ENCODE data around the gene L3MBTL4. TPM values are rescaled to one million over a fixed set of nuclear protein-coding genes. Genes with fewer than 3 reads are reported as not detected.

L3MBTL4 gene
- total RNA-seq, 1 experiment from 2014 or later = 2.1 TPM

DNA sequence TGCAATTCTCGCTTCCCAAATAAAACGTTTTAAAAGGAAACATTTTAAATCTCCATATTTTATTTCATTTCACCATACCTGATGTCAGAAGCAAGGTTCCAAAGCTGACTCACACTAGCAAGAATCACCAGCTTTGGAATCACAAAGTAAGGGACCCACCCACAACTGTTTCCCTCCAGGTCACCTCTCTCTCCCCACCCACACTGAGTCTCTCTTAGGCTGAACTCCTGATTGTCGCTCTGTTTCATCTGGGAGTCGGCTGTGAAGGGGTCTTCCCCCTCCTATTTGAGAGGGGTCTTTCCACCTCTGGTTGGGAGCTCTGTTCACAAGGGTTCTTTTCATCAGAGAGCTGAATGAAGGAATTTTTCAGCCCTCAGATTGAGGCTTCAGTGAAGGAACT is 128.1 kb downstream of the L3MBTL4 start:
- Mint-ChIP-seq H3K36me3 (ENCODE audit: insufficient read depth, unreplicated experiment) (no peaks in the 10 kb centered on the region), H3K27ac (ENCODE audit: unreplicated experiment) (no peak overlapping the region), H3K4me3 (ENCODE audit: low read depth, unreplicated experiment) (no peak overlapping the region), H3K4me1 (ENCODE audit: low read depth, unreplicated experiment) (no peaks in the 10 kb centered on the region), H3K27me3 (ENCODE audit: unreplicated experiment) (no peaks in the 10 kb centered on the region), H3K9me3 (ENCODE audit: low read depth, unreplicated experiment) (peaks cover 3% of the 10 kb centered on the region)
- TF ChIP-seq, protein P1, sequence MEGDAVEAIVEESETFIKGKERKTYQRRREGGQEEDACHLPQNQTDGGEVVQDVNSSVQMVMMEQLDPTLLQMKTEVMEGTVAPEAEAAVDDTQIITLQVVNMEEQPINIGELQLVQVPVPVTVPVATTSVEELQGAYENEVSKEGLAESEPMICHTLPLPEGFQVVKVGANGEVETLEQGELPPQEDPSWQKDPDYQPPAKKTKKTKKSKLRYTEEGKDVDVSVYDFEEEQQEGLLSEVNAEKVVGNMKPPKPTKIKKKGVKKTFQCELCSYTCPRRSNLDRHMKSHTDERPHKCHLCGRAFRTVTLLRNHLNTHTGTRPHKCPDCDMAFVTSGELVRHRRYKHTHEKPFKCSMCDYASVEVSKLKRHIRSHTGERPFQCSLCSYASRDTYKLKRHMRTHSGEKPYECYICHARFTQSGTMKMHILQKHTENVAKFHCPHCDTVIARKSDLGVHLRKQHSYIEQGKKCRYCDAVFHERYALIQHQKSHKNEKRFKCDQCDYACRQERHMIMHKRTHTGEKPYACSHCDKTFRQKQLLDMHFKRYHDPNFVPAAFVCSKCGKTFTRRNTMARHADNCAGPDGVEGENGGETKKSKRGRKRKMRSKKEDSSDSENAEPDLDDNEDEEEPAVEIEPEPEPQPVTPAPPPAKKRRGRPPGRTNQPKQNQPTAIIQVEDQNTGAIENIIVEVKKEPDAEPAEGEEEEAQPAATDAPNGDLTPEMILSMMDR (IDR thresholded peaks at IDR 0.05; ENCODE audit: unreplicated experiment) = no peak
- intact Hi-C loops (cut with micrococcal nuclease; ENCODE audit: unreplicated experiment) = no loop called here
- CTCF ChIA-PET = no interaction called here
- DNase-seq = no peak
- BruUV-seq (replicated peaks) = no TSS peak

DNA sequence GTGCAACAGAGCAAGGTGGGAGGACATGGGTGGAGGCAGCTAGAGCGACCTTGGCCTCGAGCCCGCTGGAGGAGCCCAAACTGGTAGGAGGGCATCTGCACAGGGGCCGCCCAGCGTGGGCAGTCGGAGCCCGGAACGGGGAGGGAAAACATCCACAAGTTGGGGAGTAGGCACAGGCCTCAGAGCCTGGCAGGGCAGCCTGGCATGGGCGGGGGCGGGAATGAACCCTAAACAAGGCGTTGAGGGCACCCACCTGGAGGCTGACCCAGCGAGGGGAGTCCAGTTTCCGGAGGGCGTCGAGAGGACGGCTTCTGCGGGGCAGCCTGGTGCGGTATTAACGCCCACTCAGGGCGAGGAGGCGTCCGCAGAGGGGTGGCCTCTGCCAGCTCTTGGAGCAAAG is 129.9 kb downstream of the L3MBTL4 start:
- CTCF ChIA-PET = no interaction called here
- intact Hi-C loops (cut with micrococcal nuclease; ENCODE audit: unreplicated experiment) = no loop called here
- TF ChIP-seq, protein P1 (IDR thresholded peaks at IDR 0.05; ENCODE audit: unreplicated experiment) = no peak
- BruUV-seq (replicated peaks) = no TSS peak
- H3K27ac Mint-ChIP-seq (ENCODE audit: unreplicated experiment) = no peak overlapping the region
- peaks cover 3% of the 10 kb centered on the region for H3K9me3 Mint-ChIP-seq (ENCODE audit: low read depth, unreplicated experiment)
- DNase-seq = no peak
- no peak overlapping the region for H3K4me3 Mint-ChIP-seq (ENCODE audit: low read depth, unreplicated experiment)
- H3K4me1 Mint-ChIP-seq (ENCODE audit: low read depth, unreplicated experiment) = no peaks in the 10 kb centered on the region
- no peaks in the 10 kb centered on the region for H3K36me3 Mint-ChIP-seq (ENCODE audit: insufficient read depth, unreplicated experiment)
- H3K27me3 Mint-ChIP-seq (ENCODE audit: unreplicated experiment) = no peaks in the 10 kb centered on the region

DNA sequence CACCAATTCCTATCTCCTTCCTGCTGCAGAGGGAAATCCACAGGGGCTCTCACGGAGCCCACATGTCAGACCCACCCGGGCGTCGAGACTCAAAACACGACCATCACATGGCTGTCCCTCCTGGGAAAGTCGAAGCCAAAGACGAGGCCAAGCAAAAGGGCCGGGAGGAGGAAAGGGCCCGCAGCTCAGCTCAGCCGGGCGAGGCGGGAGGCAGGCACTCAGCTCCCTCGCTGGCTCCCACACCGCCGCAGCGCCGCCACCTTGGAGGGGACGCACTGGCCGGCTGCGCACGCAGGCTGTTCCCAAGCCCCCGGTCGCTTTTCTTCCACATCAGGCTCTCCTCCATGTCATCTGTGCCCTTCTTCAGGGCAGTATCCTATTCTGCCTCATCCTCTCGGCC is 130.4 kb downstream of the L3MBTL4 start:
- intact Hi-C loops (cut with micrococcal nuclease; ENCODE audit: unreplicated experiment) = no loop called here
- TF ChIP-seq, protein P1 (IDR thresholded peaks at IDR 0.05; ENCODE audit: unreplicated experiment) = no peak
- Mint-ChIP-seq H3K27ac (ENCODE audit: unreplicated experiment) (no peak overlapping the region), H3K4me1 (ENCODE audit: low read depth, unreplicated experiment) (no peaks in the 10 kb centered on the region), H3K4me3 (ENCODE audit: low read depth, unreplicated experiment) (no peak overlapping the region), H3K9me3 (ENCODE audit: low read depth, unreplicated experiment) (peaks cover 3% of the 10 kb centered on the region), H3K36me3 (ENCODE audit: insufficient read depth, unreplicated experiment) (no peaks in the 10 kb centered on the region), H3K27me3 (ENCODE audit: unreplicated experiment) (no peaks in the 10 kb centered on the region)
- no TSS peak for BruUV-seq (replicated peaks)
- no peak for DNase-seq
- CTCF ChIA-PET = no interaction called here

DNA sequence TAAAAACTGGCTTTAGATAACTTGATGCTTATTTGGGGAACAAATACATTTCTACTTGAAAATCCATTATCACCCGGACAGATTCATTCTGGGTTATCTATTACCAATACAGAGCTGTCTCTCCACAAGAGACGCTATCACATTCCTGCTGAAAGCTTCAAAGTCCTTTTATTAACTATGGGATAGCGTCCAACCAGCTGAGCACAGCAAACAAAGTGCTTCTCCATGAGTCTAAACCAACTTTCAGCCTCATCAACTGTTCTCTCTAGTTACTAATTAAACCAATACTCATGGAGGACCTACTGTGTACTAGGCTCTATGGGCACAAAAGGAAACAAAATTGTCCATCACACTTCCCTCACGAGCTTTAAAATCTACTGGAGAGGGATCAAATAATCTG is 132.8 kb downstream of the L3MBTL4 start:
- H3K36me3 Mint-ChIP-seq (ENCODE audit: insufficient read depth, unreplicated experiment) = no peaks in the 10 kb centered on the region
- no TSS peak for BruUV-seq (replicated peaks)

More for the DNA sequence above, 132.8 kb downstream of the L3MBTL4 start:
- Mint-ChIP-seq H3K27me3 (ENCODE audit: unreplicated experiment) (no peaks in the 10 kb centered on the region), H3K4me3 (ENCODE audit: low read depth, unreplicated experiment) (no peak overlapping the region), H3K9me3 (ENCODE audit: low read depth, unreplicated experiment) (no peaks in the 10 kb centered on the region), H3K27ac (ENCODE audit: unreplicated experiment) (no peak overlapping the region), H3K4me1 (ENCODE audit: low read depth, unreplicated experiment) (no peaks in the 10 kb centered on the region)
- intact Hi-C loops (cut with micrococcal nuclease; ENCODE audit: unreplicated experiment) = no loop called here
- CTCF ChIA-PET = no interaction called here
- no peak for DNase-seq
- TF ChIP-seq, protein P1 (IDR thresholded peaks at IDR 0.05; ENCODE audit: unreplicated experiment) = no peak

Measured in Calu3 (cell line).